HCT116 (cell line): ENCODE data around the gene CHRND. TPM values are rescaled to one million over a fixed set of nuclear protein-coding genes. Genes with fewer than 3 reads are reported as not detected.

ENCODE experiments used
- ATAC-seq: fragments of 200-7000 bp; cut with Tn5 transposase; 2 replicates; pipeline ENCODE4 v1.9.1; 2020; ENCODE audit warnings: mild to moderate bottlenecking, moderate library complexity
- BruUV-seq: library from RNA; stranded (reverse); fragments of 400-500 nt; replicated peaks from 2 replicates; lab custom pipeline; 2021; lab: Mats Ljungman, UMichigan
- CTCF ChIA-PET: fragments of 300-600 bp; sonication (Branson Sonifier 250); formaldehyde crosslinking; loops from one replicate; lab custom pipeline; 2021; ENCODE audit warnings: antibody characterized with exemption; lab: Charles Lee
- POLR2A ChIA-PET: fragments of 300-600, 350-600 bp; sonication (Branson Sonifier 250); formaldehyde crosslinking; loops from one replicate; lab custom pipeline; 2021; ENCODE audit warnings: antibody characterized with exemption; lab: Charles Lee
- RAD21 ChIA-PET, 2 experiments: fragments of 300-600 bp; sonication (Branson Sonifier 250); formaldehyde crosslinking; loops; one replicate each; lab custom pipeline; 2023; ENCODE audit warnings: low total read pairs in 2 of 2; ENCODE audit not compliant: uncharacterized antibody in 2 of 2, unreplicated experiment in 2 of 2, low non-redundant PET in 1 of 2; lab: Charles Lee
- DNase-seq: peaks from one replicate; pipeline ENCODE4 v3.0.0-alpha.2; 2010; ENCODE audit warnings: low read depth, low spot score
- H2AFZ ChIP-seq: fragments of 200-600 bp; shearing (Covaris generic), sonication (generic); 2 replicates; pipeline ENCODE4 v1.6.1; 2017; ENCODE audit warnings: low read depth, mixed run types, mixed read lengths, antibody characterized with exemption, low read length; ENCODE audit not compliant: poor library complexity, severe bottlenecking
- H3K27ac ChIP-seq: 2 replicates; pipeline ENCODE4 v1.5.1; 2012; ENCODE audit warnings: low read depth, low read length
- H3K27me3 ChIP-seq: fragments of 200-600 bp; sonication (generic); 2 replicates; pipeline ENCODE4 v1.6.1; 2016; ENCODE audit warnings: mixed run types, low read length, mixed read lengths; ENCODE audit not compliant: insufficient read depth
- H3K36me3 ChIP-seq, 2 experiments: fragments of 200-500 bp in 1 of 2; fragments of 200-600 bp in 1 of 2; sonication (Bioruptor generic) in 1 of 2; sonication (generic) in 1 of 2; 2 replicates each; pipeline versions ENCODE4 v1.5.1 to v1.6.1; 2014 to 2016; ENCODE audit warnings: low read length in 2 of 2, inconsistent platforms in 1 of 2, mixed read lengths in 1 of 2, mixed run types in 1 of 2; ENCODE audit not compliant: insufficient read depth in 2 of 2, control insufficient read depth in 1 of 2
- H3K4me1 ChIP-seq, 2 experiments: fragments of 200-600 bp in 1 of 2; sonication (generic) in 1 of 2; 2 replicates each; pipeline versions ENCODE4 v1.5.1 to v1.6.1; 2012 to 2017; ENCODE audit warnings: low read length in 2 of 2, inconsistent platforms in 1 of 2, mild to moderate bottlenecking in 1 of 2, mixed read lengths in 1 of 2, mixed run types in 1 of 2, moderate library complexity in 1 of 2; ENCODE audit not compliant: insufficient read depth in 2 of 2, control insufficient read depth in 1 of 2
- H3K4me2 ChIP-seq: fragments of 200-600 bp; sonication (generic); 2 replicates; pipeline ENCODE4 v1.6.1; 2017; ENCODE audit warnings: mixed run types, low read length, mixed read lengths
- H3K4me3 ChIP-seq, 2 experiments: fragments of 200-600 bp in 1 of 2; sonication (generic) in 1 of 2; replicated peaks in 1 of 2; 2 replicates each; pipeline ENCODE4 v1.5.1; 2011 to 2016; ENCODE audit warnings: low read length in 2 of 2, control low read depth in 1 of 2, low read depth in 1 of 2, mild to moderate bottlenecking in 1 of 2, mixed read lengths in 1 of 2, mixed run types in 1 of 2
- H3K79me2 ChIP-seq: fragments of 200-600 bp; sonication (generic); 2 replicates; pipeline ENCODE4 v1.6.1; 2017; ENCODE audit warnings: mild to moderate bottlenecking, mixed run types, low read length, moderate library complexity, mixed read lengths; ENCODE audit not compliant: insufficient read depth
- H3K9ac ChIP-seq: fragments of 200-600 bp; sonication (generic); 2 replicates; pipeline ENCODE4 v1.6.1; 2016; ENCODE audit warnings: low read length, mixed read lengths
- H3K9me2 ChIP-seq: fragments of 200-600 bp; sonication (generic), shearing (Covaris generic); 2 replicates; pipeline ENCODE4 v1.6.1; 2017; ENCODE audit warnings: mixed run types, mild to moderate bottlenecking, moderate library complexity; ENCODE audit not compliant: insufficient read depth
- H3K9me3 ChIP-seq, 2 experiments: fragments of 200-500 bp in 1 of 2; fragments of 200-600 bp in 1 of 2; sonication (Bioruptor generic) in 1 of 2; sonication (generic) in 1 of 2; 2 replicates each; pipeline ENCODE4 v1.6.1; 2014 to 2017; ENCODE audit warnings: low read length in 2 of 2, mixed read lengths in 2 of 2, inconsistent platforms in 1 of 2, low read depth in 1 of 2, mild to moderate bottlenecking in 1 of 2, mixed run types in 1 of 2, moderate library complexity in 1 of 2; ENCODE audit not compliant: control insufficient read depth in 1 of 2, insufficient read depth in 1 of 2
- H4K20me1 ChIP-seq: fragments of 200-600 bp; sonication (generic), shearing (Covaris generic); 2 replicates; pipeline ENCODE4 v1.6.1; 2017; ENCODE audit warnings: mixed run types, mild to moderate bottlenecking, moderate library complexity; ENCODE audit not compliant: insufficient read depth
- ATF3 ChIP-seq: IDR thresholded peaks from 2 replicates; pipeline ENCODE4 v1.6.1; 2012
- CEBPB ChIP-seq: IDR thresholded peaks from 2 replicates; pipeline ENCODE4 v1.6.1; 2012; ENCODE audit warnings: low read depth
- ELF1 ChIP-seq: IDR thresholded peaks from 2 replicates; pipeline ENCODE4 v1.6.1; 2012; ENCODE audit warnings: low read depth, borderline replicate concordance
- EZH2 ChIP-seq: fragments of 200-600 bp; sonication (generic); IDR thresholded peaks from 2 replicates; pipeline ENCODE4 v1.6.1; 2017; ENCODE audit warnings: antibody characterized with exemption, mixed run types
- EZH2phosphoT487 ChIP-seq: fragments of 200-600 bp; IDR thresholded peaks from 2 replicates; pipeline ENCODE4 v1.6.1; 2018; ENCODE audit warnings: antibody characterized with exemption, borderline replicate concordance
- MAX ChIP-seq: IDR thresholded peaks from 2 replicates; pipeline ENCODE4 v1.6.1; 2012
- SIN3A ChIP-seq: IDR thresholded peaks from 2 replicates; pipeline ENCODE4 v1.6.1; 2012; ENCODE audit warnings: low read depth
- TCF7L2 ChIP-seq: IDR thresholded peaks from 2 replicates; pipeline ENCODE4 v1.7.0; 2011; ENCODE audit warnings: borderline replicate concordance, inconsistent platforms; ENCODE audit not compliant: insufficient read depth, insufficient read length; ENCODE audit errors: extremely low read depth
- ZNF274 ChIP-seq: fragments of 200-500 bp; sonication (Bioruptor generic); IDR thresholded peaks from 2 replicates; pipeline ENCODE4 v1.6.1; 2014; ENCODE audit warnings: mild to moderate bottlenecking, low read depth, low read length, inconsistent platforms
- intact Hi-C: fragments of 100-400 bp; cut with micrococcal nuclease; formaldehyde crosslinking; loops from 2 replicates; pipeline ENCODE4 v1.10.0; 2022
- total RNA-seq: library from RNA; stranded (reverse); gene quantifications from one replicate; pipeline ENCODE4 v1.2.1, GENCODE V29; 2021; ENCODE audit not compliant: unreplicated experiment

The CHRND gene
- total RNA-seq, 1 experiment from 2014 or later, result not detected

- Histone ChIP-seq H3K9me3 (no peaks in the 10 kb centered on the region; a peak in 1 of 4 replicates), H2AFZ (no peak overlapping the region), H3K4me3 (no peak overlapping the region), H3K27ac (no peak overlapping the region), H3K4me1 (peaks cover 0 to 5% of the 10 kb centered on the region in 2 experiments; a peak in 2 of 4 replicates), H4K20me1 (no peaks in the 10 kb centered on the region), H3K27me3 (no peaks in the 10 kb centered on the region), H3K36me3 (peaks cover 2 to 12% of the 10 kb centered on the region in 2 experiments; a peak in 2 of 4 replicates), H3K9me2 (no peaks in the 10 kb centered on the region), H3K4me2 (no peak overlapping the region), H3K79me2 (peaks cover 23% of the 10 kb centered on the region), H3K9ac (no peak overlapping the region)
- ChIA-PET CTCF (no interaction called here), RAD21 (no interaction called here), POLR2A (no interaction called here)
- ATAC-seq, result no peak
- intact Hi-C loops, result no loop called here
- no peak for DNase-seq
- no TSS peak for BruUV-seq
- no peak for TF ChIP-seq TCF7L2
- no peak for TF ChIP-seq ATF3
- no peak for TF ChIP-seq EZH2phosphoT487
- no peak for TF ChIP-seq CEBPB
- no peak for TF ChIP-seq MAX
- TF ChIP-seq EZH2, result no peak
- no peak for TF ChIP-seq SIN3A
- TF ChIP-seq ELF1, result no peak
- no peak for TF ChIP-seq ZNF274
- TF ChIP-seq, all 23 proteins: peak for 0
Observed at GRCh38 chr2:232544674-232545073, 18.7 kb downstream of the CHRND start.
